GM23338 (cell line): ENCODE results near the gene PGM2. TPM values are rescaled to one million over a fixed set of nuclear protein-coding genes. Genes with fewer than 3 reads are reported as not detected.

ENCODE experiments used
- ATAC-seq: fragments of 200-7000 bp; cut with Tn5 transposase; 3 replicates; pipeline ENCODE4 v1.9.1; 2020
- DNase-seq: peaks from one replicate; pipeline ENCODE4 v3.0.0-alpha.2; 2015; ENCODE audit warnings: low spot score
- H2AFZ ChIP-seq: fragments of 200-600 bp; sonication (generic); 2 replicates; pipeline ENCODE4 v1.8.0; 2016; ENCODE audit warnings: antibody characterized with exemption, mild to moderate bottlenecking, moderate library complexity
- H3F3A ChIP-seq: fragments of 200-600 bp; sonication (generic); replicated peaks from 2 replicates; pipeline ENCODE4 v1.8.0; 2017; ENCODE audit warnings: antibody characterized with exemption, mixed run types, low read depth
- H3K27ac ChIP-seq: fragments of 200-600 bp; sonication (generic); 2 replicates; pipeline ENCODE4 v1.6.1; 2016; ENCODE audit warnings: low read depth
- H3K27me3 ChIP-seq: fragments of 200-600 bp; sonication (generic); 2 replicates; pipeline ENCODE4 v1.8.0; 2016; ENCODE audit warnings: mild to moderate bottlenecking, mixed run types, moderate library complexity; ENCODE audit not compliant: insufficient read depth
- H3K36me3 ChIP-seq: fragments of 200-600 bp; sonication (generic); 2 replicates; pipeline ENCODE4 v1.8.0; 2016; ENCODE audit warnings: mild to moderate bottlenecking; ENCODE audit not compliant: insufficient read depth
- H3K4me1 ChIP-seq: fragments of 200-600 bp; sonication (generic); 2 replicates; pipeline ENCODE4 v1.8.0; 2016; ENCODE audit warnings: mild to moderate bottlenecking, moderate library complexity; ENCODE audit not compliant: insufficient read depth
- H3K4me2 ChIP-seq: fragments of 200-600 bp; sonication (generic); 2 replicates; pipeline ENCODE4 v1.7.1; 2017; ENCODE audit warnings: mixed run types
- H3K4me3 ChIP-seq: fragments of 200-600 bp; sonication (generic); 2 replicates; pipeline ENCODE4 v1.6.1; 2016; ENCODE audit warnings: mixed run types
- H3K79me2 ChIP-seq: fragments of 200-600 bp; sonication (generic); replicated peaks from 2 replicates; pipeline ENCODE4 v1.8.0; 2017; ENCODE audit warnings: mild to moderate bottlenecking; ENCODE audit not compliant: insufficient read depth
- H3K9me2 ChIP-seq: fragments of 200-600 bp; sonication (generic); 2 replicates; pipeline ENCODE4 v1.8.0; 2017; ENCODE audit not compliant: insufficient read depth
- H4K20me1 ChIP-seq: fragments of 200-600 bp; sonication (generic); replicated peaks from 2 replicates; pipeline ENCODE4 v1.8.0; 2017; ENCODE audit warnings: mild to moderate bottlenecking; ENCODE audit not compliant: insufficient read depth
- H3K27ac Mint-ChIP-seq: 2 replicates; pipeline ENCODE4 v1.8.0; 2020; ENCODE audit warnings: inconsistent platforms, mild to moderate bottlenecking, moderate library complexity, mixed read lengths
- H3K27me3 Mint-ChIP-seq: 3 replicates; pipeline ENCODE4 v1.8.0; 2022; ENCODE audit warnings: low read depth, mild to moderate bottlenecking, moderate library complexity, mixed read lengths, inconsistent platforms; ENCODE audit not compliant: insufficient read depth, poor library complexity
- H3K36me3 Mint-ChIP-seq: 3 replicates; pipeline ENCODE4 v1.8.0; 2021; ENCODE audit warnings: low read depth, mild to moderate bottlenecking, inconsistent platforms, moderate library complexity, mixed read lengths
- H3K4me1 Mint-ChIP-seq: 3 replicates; pipeline ENCODE4 v1.8.0; 2020; ENCODE audit warnings: mild to moderate bottlenecking, inconsistent platforms, mixed read lengths
- H3K4me3 Mint-ChIP-seq: 3 replicates; pipeline ENCODE4 v1.8.0; 2021; ENCODE audit warnings: moderate library complexity, mild to moderate bottlenecking, inconsistent platforms, mixed read lengths
- H3K9me3 Mint-ChIP-seq: 3 replicates; pipeline ENCODE4 v1.8.0; 2020; ENCODE audit warnings: moderate library complexity, mild to moderate bottlenecking, inconsistent platforms, mixed read lengths
- CREB1 ChIP-seq: fragments of 250-450 bp; sonication (Bioruptor Pico); IDR thresholded peaks from 2 replicates; pipeline ENCODE4 v1.5.0; 2020; ENCODE audit warnings: low read depth, mild to moderate bottlenecking, moderate library complexity
- EZH2 ChIP-seq: fragments of 200-600 bp; sonication (generic); IDR thresholded peaks from one replicate; pipeline ENCODE4 v1.8.0; 2017; ENCODE audit warnings: antibody characterized with exemption, mild to moderate bottlenecking, low read depth; ENCODE audit not compliant: unreplicated experiment
- EZH2phosphoT487 ChIP-seq: fragments of 200-600 bp; sonication (generic); IDR thresholded peaks from one replicate; pipeline ENCODE4 v1.8.1; 2018; ENCODE audit warnings: antibody characterized with exemption; ENCODE audit not compliant: unreplicated experiment
- JUNB ChIP-seq: IDR thresholded peaks from one replicate; pipeline ENCODE4 v1.6.1; 2016; ENCODE audit warnings: antibody characterized with exemption; ENCODE audit not compliant: unreplicated experiment
- NANOG ChIP-seq: IDR thresholded peaks from 2 replicates; pipeline ENCODE4 v1.6.1; 2016; ENCODE audit warnings: antibody characterized with exemption, borderline replicate concordance
- POLR2AphosphoS5 ChIP-seq: IDR thresholded peaks from 2 replicates; pipeline ENCODE4 v1.6.1; 2016; ENCODE audit warnings: antibody characterized with exemption, low read depth
- ZNF114 ChIP-seq: fragments of 250-450 bp; sonication (Bioruptor Pico); IDR thresholded peaks from 2 replicates; pipeline ENCODE4 v1.5.0; 2020; ENCODE audit warnings: mild to moderate bottlenecking, moderate library complexity
- ZNF331 ChIP-seq: fragments of 250-450 bp; sonication (Bioruptor Pico); IDR thresholded peaks from 2 replicates; pipeline ENCODE4 v1.5.0; 2020; ENCODE audit warnings: low read depth, mild to moderate bottlenecking, moderate library complexity
- polyA plus RNA-seq: library from polyadenylated mRNA; unstranded; fragments of >200 nt; fragmentation: Nextera tagmentation; extraction: Ambion mirVana; gene quantifications from 2 replicates; pipeline ENCODE4 v1.2.1, GENCODE V29; 2016
- total RNA-seq: library from RNA; depleted of rRNA; stranded (reverse); fragments of >200 nt; shearing (Covaris generic); gene quantifications from 2 replicates; pipeline ENCODE4 v1.2.3, GENCODE V29; 2014
- TF ChIP-seq, protein P1 (sequence below): fragments of 250-450 bp; sonication (Bioruptor Pico); IDR thresholded peaks from 2 replicates; pipeline ENCODE4 v1.5.0; 2020; ENCODE audit warnings: mild to moderate bottlenecking, moderate library complexity
- TF ChIP-seq, protein P2 (sequence below), 2 experiments: fragments of 200-600 bp in 1 of 2; sonication (generic) in 1 of 2; conservative IDR thresholded peaks; 2 replicates each; pipeline versions ENCODE4 v1.5.1 to v1.6.1; 2016 to 2017; ENCODE audit warnings: antibody characterized with exemption in 2 of 2, low read depth in 2 of 2, mild to moderate bottlenecking in 2 of 2, moderate library complexity in 1 of 2
- TF ChIP-seq, protein P3 (sequence below): IDR thresholded peaks from 2 replicates; pipeline ENCODE4 v1.6.1; 2016; ENCODE audit warnings: antibody characterized with exemption

The PGM2 gene
- total and polyA plus RNA-seq, 2 experiments from 2014 or later = 11.4 to 30.8 TPM

DNA sequence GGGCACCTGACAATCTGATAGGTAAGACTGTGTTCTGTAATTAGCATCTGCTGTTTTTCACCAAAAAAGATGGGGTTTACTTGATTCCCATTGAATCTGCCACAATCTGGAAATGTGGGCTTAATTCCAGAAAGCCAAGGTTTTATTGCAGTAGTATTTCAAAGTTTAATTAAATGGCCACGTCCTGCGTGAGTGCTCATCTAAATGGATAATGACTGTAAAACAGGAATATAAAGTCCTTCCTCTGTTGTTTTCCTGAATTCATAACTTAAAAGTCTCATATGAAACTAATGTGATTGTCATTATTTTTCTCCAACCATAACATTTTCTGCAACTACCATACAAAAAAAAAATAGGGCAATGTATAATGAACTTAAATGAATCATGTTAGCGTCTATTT, 2.4 kb downstream of the PGM2 start:
- no peak for TF ChIP-seq CREB1 (CRISPR knock-in tag)
- no peak for TF ChIP-seq EZH2
- TF ChIP-seq, protein P1, sequence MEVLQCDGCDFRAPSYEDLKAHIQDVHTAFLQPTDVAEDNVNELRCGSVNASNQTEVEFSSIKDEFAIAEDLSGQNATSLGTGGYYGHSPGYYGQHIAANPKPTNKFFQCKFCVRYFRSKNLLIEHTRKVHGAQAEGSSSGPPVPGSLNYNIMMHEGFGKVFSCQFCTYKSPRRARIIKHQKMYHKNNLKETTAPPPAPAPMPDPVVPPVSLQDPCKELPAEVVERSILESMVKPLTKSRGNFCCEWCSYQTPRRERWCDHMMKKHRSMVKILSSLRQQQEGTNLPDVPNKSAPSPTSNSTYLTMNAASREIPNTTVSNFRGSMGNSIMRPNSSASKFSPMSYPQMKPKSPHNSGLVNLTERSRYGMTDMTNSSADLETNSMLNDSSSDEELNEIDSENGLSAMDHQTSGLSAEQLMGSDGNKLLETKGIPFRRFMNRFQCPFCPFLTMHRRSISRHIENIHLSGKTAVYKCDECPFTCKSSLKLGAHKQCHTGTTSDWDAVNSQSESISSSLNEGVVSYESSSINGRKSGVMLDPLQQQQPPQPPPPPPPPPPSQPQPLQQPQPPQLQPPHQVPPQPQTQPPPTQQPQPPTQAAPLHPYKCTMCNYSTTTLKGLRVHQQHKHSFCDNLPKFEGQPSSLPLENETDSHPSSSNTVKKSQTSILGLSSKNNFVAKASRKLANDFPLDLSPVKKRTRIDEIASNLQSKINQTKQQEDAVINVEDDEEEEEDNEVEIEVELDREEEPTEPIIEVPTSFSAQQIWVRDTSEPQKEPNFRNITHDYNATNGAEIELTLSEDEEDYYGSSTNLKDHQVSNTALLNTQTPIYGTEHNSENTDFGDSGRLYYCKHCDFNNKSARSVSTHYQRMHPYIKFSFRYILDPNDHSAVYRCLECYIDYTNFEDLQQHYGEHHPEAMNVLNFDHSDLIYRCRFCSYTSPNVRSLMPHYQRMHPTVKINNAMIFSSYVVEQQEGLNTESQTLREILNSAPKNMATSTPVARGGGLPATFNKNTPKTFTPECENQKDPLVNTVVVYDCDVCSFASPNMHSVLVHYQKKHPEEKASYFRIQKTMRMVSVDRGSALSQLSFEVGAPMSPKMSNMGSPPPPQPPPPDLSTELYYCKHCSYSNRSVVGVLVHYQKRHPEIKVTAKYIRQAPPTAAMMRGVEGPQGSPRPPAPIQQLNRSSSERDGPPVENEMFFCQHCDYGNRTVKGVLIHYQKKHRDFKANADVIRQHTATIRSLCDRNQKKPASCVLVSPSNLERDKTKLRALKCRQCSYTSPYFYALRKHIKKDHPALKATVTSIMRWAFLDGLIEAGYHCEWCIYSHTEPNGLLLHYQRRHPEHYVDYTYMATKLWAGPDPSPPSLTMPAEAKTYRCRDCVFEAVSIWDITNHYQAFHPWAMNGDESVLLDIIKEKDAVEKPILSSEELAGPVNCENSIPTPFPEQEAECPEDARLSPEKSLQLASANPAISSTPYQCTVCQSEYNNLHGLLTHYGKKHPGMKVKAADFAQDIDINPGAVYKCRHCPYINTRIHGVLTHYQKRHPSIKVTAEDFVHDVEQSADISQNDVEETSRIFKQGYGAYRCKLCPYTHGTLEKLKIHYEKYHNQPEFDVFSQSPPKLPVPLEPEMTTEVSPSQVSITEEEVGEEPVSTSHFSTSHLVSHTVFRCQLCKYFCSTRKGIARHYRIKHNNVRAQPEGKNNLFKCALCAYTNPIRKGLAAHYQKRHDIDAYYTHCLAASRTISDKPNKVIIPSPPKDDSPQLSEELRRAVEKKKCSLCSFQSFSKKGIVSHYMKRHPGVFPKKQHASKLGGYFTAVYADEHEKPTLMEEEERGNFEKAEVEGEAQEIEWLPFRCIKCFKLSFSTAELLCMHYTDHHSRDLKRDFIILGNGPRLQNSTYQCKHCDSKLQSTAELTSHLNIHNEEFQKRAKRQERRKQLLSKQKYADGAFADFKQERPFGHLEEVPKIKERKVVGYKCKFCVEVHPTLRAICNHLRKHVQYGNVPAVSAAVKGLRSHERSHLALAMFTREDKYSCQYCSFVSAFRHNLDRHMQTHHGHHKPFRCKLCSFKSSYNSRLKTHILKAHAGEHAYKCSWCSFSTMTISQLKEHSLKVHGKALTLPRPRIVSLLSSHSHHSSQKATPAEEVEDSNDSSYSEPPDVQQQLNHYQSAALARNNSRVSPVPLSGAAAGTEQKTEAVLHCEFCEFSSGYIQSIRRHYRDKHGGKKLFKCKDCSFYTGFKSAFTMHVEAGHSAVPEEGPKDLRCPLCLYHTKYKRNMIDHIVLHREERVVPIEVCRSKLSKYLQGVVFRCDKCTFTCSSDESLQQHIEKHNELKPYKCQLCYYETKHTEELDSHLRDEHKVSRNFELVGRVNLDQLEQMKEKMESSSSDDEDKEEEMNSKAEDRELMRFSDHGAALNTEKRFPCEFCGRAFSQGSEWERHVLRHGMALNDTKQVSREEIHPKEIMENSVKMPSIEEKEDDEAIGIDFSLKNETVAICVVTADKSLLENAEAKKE (CRISPR knock-in tag) = no peak
- TF ChIP-seq POLR2AphosphoS5 = no peak
- TF ChIP-seq ZNF331 (CRISPR knock-in tag) = no peak
- TF ChIP-seq EZH2phosphoT487 = no peak
- no peak for TF ChIP-seq ZNF114
- no peak for TF ChIP-seq NANOG
- TF ChIP-seq, protein P2, sequence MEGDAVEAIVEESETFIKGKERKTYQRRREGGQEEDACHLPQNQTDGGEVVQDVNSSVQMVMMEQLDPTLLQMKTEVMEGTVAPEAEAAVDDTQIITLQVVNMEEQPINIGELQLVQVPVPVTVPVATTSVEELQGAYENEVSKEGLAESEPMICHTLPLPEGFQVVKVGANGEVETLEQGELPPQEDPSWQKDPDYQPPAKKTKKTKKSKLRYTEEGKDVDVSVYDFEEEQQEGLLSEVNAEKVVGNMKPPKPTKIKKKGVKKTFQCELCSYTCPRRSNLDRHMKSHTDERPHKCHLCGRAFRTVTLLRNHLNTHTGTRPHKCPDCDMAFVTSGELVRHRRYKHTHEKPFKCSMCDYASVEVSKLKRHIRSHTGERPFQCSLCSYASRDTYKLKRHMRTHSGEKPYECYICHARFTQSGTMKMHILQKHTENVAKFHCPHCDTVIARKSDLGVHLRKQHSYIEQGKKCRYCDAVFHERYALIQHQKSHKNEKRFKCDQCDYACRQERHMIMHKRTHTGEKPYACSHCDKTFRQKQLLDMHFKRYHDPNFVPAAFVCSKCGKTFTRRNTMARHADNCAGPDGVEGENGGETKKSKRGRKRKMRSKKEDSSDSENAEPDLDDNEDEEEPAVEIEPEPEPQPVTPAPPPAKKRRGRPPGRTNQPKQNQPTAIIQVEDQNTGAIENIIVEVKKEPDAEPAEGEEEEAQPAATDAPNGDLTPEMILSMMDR (conservative IDR thresholded peaks at IDR 0.05; ENCODE audit: low read depth in 2 of 2) = no peak
- TF ChIP-seq, protein P3, sequence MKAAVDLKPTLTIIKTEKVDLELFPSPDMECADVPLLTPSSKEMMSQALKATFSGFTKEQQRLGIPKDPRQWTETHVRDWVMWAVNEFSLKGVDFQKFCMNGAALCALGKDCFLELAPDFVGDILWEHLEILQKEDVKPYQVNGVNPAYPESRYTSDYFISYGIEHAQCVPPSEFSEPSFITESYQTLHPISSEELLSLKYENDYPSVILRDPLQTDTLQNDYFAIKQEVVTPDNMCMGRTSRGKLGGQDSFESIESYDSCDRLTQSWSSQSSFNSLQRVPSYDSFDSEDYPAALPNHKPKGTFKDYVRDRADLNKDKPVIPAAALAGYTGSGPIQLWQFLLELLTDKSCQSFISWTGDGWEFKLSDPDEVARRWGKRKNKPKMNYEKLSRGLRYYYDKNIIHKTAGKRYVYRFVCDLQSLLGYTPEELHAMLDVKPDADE = no peak
- TF ChIP-seq JUNB = no peak
- peaks cover 14% of the 10 kb centered on the region for H3K79me2 ChIP-seq
- H3K27me3 ChIP-seq = peaks cover 20% of the 10 kb centered on the region
- no peak overlapping the region for H3K27ac Mint-ChIP-seq
- H3K9me3 Mint-ChIP-seq = no peaks in the 10 kb centered on the region
- H3K4me2 ChIP-seq = no peak overlapping the region
- no peak overlapping the region for H3K27ac ChIP-seq
- no peak overlapping the region for H3K4me3 Mint-ChIP-seq
- DNase-seq = no peak
- peaks cover 13% of the 10 kb centered on the region for H3K27me3 Mint-ChIP-seq
- no peaks in the 10 kb centered on the region; the same call in none of the 2 replicates for H4K20me1 ChIP-seq
- H3K4me1 ChIP-seq = peaks cover 12% of the 10 kb centered on the region
- H3K4me3 ChIP-seq = no peak overlapping the region
- 0 out of 2 replicates have a peak, but pooled peaks cover 3% of the 10 kb centered on the region for H3K9me2 ChIP-seq
- H3K36me3 Mint-ChIP-seq = peaks cover 29% of the 10 kb centered on the region
- ATAC-seq = no peak
- peaks cover 14% of the 10 kb centered on the region for H3K36me3 ChIP-seq
- no peak overlapping the region for H2AFZ ChIP-seq
- peaks cover 18% of the 10 kb centered on the region for H3K4me1 Mint-ChIP-seq
- H3F3A ChIP-seq = no peaks in the 10 kb centered on the region; the same call in 1 of the 2 replicates
